Ishikawa (cell line): ENCODE results near the gene WDR64.

Source experiments
- CEBPB ChIP-seq: IDR thresholded peaks from 2 replicates; pipeline ENCODE4 v1.6.1; 2012
- EGR1 ChIP-seq: IDR thresholded peaks from 2 replicates; pipeline ENCODE4 v1.6.1; 2012
- EP300 ChIP-seq: IDR thresholded peaks from 2 replicates; pipeline ENCODE4 v1.6.1; 2012; ENCODE audit warnings: borderline replicate concordance
- FOXM1 ChIP-seq: IDR thresholded peaks from 2 replicates; pipeline ENCODE4 v1.6.1; 2012; ENCODE audit warnings: low read depth, borderline replicate concordance
- NFIC ChIP-seq: IDR thresholded peaks from 2 replicates; pipeline ENCODE4 v1.6.1; 2012
- REST ChIP-seq: IDR thresholded peaks from 2 replicates; pipeline ENCODE4 v1.6.1; 2012; ENCODE audit warnings: low read depth, mild to moderate bottlenecking
- TAF1 ChIP-seq: IDR thresholded peaks from 2 replicates; pipeline ENCODE4 v1.6.1; 2012; ENCODE audit warnings: low read depth, mild to moderate bottlenecking

GRCh38 chr1:241698177-241698576, 46.1 kb downstream of the WDR64 start:
- TF ChIP-seq TAF1 (no peak), EGR1 (no peak), NFIC (no peak), REST (no peak), CEBPB (no peak), FOXM1 (no peak), EP300 (no peak)
